NCI-H524 treated with DMSO at 0.1 percent for 48 hours (cell line): ENCODE data around the gene MAK.
A peak's percentile ranks its signal among the peaks of the same experiment; 100 is the strongest.
"Not testable (repeated sequence)": the region's sequence is repeated elsewhere in the genome, so short reads cannot be mapped to it uniquely, and the experiment has no call there.

Experiments used
- DNase-seq: peaks from one replicate; lab custom pipeline; 2025; lab: John Stamatoyannopoulos, UW

MAK gene

DNA sequence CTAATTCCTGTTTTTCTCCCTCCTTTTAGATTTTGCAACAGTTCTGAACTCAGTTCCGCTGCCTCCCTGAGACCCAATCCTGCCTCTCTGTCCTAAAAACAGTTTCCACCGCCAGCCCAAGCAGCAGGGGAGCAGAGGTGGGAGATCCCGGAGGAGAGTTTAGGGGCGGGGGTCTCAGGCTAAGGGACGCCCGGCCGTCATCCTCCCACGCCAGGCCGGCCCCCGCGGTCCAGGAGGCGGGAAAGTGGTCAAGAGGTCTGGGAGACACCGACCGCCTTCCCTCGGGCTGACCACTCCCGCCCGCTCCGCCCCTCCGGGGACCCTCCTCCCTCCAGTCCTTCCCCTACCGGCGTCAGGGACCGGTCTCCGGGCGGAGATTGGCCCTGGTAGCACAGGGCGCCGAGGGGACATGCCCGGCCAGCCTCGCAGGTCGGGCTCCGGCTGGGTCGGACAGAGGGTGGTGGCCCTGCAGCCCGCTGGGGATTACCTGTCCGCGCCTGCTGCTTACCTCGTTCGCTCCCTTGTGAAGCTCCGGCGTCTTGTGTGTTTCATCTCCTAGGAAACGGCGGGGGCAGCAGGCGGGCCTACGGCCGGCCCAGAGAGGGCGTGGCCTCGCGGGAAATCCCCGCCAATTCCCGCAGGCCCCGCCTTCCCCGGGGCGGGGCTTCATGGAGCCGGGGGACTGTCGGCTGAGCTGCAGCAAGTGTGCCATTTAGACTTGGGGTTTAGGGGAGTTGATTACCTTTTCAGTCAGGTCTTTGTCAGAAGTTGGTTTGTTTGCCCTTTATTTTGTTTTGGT lies at the start of gene MAK:
Gene MAK, minus strand, starts transcription at position 545 of the 799 bp plus-strand sequence. CDS start 7,891 bp downstream, outside the sequence.
- peak; percentile 55 for DNase-seq

- peak; percentile 77 for DNase-seq
Observed at GRCh38 chr6:10886691-10887502, 48.6 kb upstream of the MAK start, which contains the start of gene SYCP2L. SYCP2L (plus strand) TSS chr6:10887052; CDS start chr6:10887127, 75 bp downstream.

DNA sequence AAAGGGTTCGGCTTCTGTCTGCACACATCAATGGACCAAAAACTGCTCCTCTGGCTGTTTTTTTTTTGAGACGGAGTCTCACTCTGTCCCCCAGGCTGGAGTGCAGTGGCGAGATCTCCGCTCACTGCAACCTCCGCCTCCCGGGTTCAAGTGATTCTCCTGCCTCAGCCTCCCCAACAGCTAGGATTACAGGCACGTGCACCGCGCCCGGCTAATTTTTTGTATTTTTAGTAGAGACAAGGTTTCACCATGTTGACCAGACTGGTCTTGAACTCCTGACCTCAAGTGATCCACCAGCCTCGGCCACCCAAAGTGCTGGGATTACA lies 48.0 kb upstream of the MAK start:
- DNase-seq: not testable (repeated sequence)

GRCh38 chr6:10884245-10884972 lies 46.1 kb upstream of the MAK start:
- DNase-seq: no peak

- no peak for DNase-seq
Observed at GRCh38 chr6:10883312-10884244, 45.2 kb upstream of the MAK start.

DNA sequence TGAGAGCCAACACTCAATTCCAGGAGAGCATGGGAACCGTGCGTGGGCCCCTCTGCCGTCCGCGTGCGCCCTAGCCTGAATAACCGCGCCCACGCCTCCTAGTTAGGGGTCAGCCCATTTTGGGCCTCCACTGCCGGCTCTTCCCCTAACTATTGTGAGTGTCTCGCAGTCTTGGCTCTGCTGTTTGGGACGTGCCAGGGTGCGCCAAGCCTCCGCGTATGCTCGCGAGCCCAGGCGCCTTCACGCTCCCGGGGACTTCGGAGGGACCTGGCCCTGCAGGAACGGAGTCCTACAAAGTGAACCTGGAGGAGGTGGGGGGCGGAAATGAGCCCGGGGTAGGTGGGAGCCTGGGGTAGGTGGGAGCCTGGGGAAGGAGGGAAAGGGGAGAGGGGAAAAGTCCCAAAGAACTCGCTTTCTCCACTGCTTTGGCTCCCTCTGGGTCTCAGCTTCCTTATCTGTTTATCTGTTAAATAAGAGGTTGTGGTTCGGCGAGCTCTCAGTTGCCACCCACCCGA lies 44.4 kb upstream of the MAK start:
- no peak for DNase-seq

DNA sequence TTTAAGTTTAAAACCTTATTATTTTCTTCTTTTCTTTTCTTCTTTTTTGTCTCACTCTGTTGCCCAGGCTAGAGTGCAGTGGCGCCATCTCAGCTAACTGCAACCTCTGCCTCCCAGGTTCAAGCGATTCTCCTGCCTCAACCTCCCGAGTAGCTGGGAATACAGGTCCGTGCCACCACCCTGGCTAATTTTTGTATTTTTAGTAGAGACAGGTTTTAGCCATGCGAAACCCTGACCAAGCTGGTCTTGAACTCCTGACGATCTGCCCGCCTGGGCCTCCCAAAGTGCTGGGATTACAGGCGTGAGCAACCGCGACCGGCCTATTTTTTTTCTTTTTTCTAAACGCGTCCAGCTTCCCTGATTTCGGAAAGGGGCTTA lies 43.9 kb upstream of the MAK start:
- not testable (repeated sequence) for DNase-seq

- no peak for DNase-seq
Observed at GRCh38 chr6:10880366-10880765, 42.0 kb upstream of the MAK start.

GRCh38 chr6:10877871-10878270 lies 39.5 kb upstream of the MAK start:
- DNase-seq: no peak

DNA sequence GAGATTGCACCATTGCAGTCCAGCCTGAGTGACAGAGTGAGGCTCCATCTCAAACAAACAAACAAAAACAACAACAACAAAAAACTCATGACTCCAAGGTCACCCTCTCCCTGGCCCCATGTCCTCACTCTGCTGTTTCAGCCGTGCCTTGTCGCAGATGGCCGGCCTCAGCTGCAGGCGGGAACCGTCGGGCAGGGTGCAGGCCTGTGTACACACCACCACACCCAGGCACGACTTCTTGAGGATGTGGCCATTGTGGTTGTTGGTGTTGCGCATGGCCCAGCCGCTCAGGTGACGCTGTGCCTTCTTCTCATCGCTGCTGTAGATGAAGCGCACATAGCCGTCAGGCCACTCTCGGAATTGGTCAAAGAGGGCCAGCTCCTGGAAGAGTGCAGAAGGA lies 38.7 kb upstream of the MAK start:
- DNase-seq: no peak

DNA sequence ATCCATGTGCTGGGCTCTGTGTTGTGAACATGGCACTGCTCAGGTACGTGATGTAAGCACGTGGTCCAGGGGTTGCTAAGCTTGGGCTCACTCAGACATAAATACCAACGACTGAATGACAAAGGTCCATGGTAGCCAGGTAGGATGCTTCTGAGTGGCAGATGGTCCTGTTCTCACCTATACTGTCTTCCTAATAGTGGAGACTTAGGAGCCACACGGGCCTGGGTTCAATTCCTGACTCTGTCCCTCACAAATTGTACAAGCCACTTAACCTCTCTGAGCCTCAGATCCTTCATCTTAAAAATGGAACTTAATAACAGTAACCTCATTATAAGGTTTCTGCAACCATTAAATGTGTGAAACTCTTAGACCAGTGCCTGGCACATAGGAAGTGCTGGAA lies 36.7 kb upstream of the MAK start:
- DNase-seq: no peak

DNA sequence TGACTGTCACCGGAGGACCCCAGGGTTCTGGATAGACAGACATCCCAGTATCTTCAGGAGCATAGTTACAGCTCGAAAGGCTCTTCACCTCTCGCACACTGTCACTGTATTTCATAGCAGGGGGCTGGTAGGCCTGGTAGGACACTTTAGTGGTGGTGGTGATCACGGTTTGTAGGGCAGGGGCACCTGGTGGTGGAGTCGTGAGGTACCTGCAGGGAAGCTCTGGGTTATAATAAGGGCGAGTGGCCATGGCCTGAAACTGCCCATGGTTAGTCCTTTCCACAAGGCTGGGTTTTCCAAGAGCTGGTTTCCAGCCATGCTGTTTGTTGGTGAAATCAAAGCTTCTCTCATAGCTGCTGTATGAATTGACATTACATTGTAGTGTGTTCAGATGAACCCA lies 35.9 kb upstream of the MAK start:
- DNase-seq: no peak

DNA sequence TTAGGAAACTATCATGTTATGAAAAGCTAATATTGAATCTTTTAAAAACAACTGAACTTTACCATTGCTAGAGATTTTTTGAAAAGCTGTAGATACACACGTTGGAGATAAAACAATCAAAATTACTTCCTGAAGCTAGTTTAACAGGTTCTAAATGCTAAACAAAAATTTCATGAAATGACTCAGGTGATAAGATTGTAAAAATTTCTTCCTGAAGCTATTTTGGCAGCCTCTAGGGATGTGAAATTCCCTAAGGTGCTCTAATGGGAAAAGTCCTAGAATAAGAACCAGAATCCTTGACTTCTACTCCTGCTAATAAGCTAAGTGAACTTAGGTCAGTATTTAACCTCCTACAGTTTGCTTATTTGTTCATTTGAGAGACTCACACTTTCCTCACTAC lies 35.0 kb upstream of the MAK start:
- DNase-seq: no peak

- no peak for DNase-seq
Observed at GRCh38 chr6:10867952-10868351, 29.6 kb upstream of the MAK start.

- not testable (repeated sequence) for DNase-seq
Observed at GRCh38 chr6:10866709-10867108, 28.4 kb upstream of the MAK start.

DNA sequence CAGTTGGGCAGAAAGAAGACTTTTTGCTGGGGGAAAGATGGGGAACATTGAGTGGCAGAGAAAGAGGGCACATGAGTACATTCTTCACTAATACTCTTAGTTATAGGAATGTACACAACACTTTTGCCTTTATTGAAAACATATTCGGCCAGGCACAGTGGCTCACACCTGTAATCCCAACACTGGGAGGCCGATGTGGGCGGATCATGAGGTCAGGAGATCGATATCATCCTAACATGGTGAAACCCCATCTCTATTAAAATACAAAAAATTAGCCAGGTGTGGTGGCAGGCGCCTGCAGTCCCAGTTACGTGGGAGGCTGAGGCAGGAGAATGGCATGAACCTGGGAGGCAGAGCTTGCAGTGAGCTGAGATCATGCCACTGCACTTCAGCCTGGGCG lies 24.7 kb upstream of the MAK start:
- DNase-seq: not testable (repeated sequence)

- no peak for DNase-seq
Observed at GRCh38 chr6:10862361-10862760, 24.0 kb upstream of the MAK start.

GRCh38 chr6:10861086-10861485 lies 22.7 kb upstream of the MAK start:
- DNase-seq: no peak

DNA sequence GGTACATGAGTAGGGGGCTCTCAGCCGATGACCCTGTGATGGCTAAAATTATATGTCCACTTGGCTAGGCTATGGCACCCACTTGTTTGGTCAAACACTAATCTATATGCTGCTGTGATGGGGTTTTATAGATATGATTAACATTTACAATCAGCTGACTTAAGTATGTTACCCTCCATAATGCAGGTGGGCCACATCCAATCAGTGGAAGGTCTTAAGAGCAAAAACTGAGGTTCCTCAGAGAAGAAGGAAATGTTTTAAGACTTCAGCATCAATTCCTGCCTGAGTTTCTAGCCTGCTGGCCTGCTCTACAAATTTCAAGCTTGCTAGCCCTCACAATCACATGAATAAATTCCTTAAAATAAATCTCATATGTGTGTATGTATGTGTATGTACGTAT lies 18.9 kb upstream of the MAK start:
- DNase-seq: no peak

DNA sequence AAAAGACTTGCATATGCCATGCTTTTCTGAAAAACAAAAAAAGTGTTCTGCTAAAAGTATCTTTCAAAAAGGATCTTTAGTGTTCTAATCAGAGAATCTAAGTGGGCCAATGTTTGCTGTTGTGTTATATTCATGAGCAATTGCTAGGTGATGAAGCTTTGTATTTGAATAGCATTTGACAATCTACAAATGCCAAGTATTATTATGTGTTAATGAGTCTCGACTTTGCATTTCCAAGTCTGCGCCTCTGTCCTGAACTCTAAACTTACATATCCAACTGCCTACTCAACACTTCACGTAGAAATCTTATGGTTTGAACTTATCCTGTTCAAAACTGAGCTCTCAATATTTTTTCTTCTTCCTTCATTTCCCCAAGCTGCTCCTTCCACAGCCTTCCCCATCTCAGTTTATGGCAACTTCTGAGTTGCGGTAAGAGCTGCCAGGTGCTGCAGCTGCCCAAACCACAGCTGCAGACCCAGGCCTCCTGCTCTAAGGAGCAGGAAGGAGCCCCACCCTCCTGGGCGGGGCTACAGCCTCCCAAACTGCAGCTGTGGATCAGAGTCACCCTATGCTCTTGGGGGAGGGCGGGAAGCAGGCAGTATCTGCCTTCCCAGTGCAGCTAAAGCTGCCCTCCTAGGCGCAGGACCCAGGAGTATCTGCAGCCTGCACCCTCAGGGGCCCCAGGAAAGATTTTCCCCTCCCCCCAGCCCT lies 16.7 kb upstream of the MAK start:
- DNase-seq: no peak

DNA sequence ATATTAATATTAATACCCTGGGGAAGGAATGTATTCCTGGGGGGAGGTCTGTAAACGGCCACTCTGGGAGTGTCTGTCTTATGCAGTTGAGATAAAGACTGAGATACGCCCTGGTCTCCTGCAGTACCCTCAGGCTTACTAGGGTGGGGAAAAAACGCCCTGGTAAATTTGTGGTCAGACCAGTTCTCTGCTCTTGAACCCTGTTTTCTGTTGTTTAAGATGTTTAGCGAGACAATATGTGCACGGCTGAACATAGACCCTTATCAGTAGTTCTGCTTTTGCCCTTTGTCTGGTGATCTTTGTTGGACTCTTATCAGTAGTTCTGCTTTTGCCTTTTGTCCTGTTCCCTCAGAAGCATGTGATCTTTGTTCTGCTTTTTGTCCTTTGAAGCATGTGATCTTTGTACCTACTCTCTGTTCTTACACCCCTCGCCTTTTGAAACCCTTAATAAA lies 15.5 kb upstream of the MAK start:
- DNase-seq: not testable (repeated sequence)
